Erythroblast (primary cell): Measurements from ENCODE around the gene ERC2.

ENCODE experiments used
- GATA1 ChIP-seq: IDR thresholded peaks from 2 replicates; pipeline ENCODE4 v1.6.1; 2011; ENCODE audit warnings: low read depth, mild to moderate bottlenecking, control low read depth, low read length, moderate library complexity
- POLR2A ChIP-seq: IDR thresholded peaks from 2 replicates; pipeline ENCODE4 v1.6.1; 2011; ENCODE audit warnings: mild to moderate bottlenecking, low read length

DNA sequence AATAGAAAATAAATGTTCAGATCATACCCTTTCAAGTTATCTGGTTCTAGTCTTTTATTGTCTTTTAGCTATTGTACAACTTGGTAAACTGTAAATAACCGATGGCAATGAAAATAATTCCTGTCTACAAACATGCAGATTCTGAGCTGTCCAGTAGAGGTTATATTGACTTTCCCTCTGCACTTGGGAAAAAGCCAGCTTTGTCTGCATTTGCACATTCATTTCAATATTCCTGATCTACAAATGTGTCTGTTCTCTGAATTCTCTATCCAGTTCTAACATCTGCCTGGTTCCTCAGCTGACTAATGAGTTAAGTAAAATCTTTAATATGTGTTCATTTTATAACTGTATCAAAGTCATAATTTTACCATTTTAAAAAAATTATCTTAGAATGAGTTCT, 408.5 kb downstream of the ERC2 start:
- TF ChIP-seq POLR2A (no peak), GATA1 (no peak)
